Measurements from ENCODE around the gene IRF2BPL. TPM values are rescaled to one million over a fixed set of nuclear protein-coding genes. Genes with fewer than 3 reads are reported as not detected.
"Not testable (repeated sequence)": the region's sequence is repeated elsewhere in the genome, so short reads cannot be mapped to it uniquely, and the experiment has no call there.

The IRF2BPL gene
- total and polyA plus RNA-seq, 9 donors = 16.8 to 30.4 (median 23.7) TPM

GRCh38 chr14:77025744-77026165 is 2.8 kb downstream of the IRF2BPL start:
- no peaks in the 10 kb centered on the region for H3K27me3 ChIP-seq (ENCODE audit: control insufficient read depth, insufficient read depth, low read length)
- H3K4me1 ChIP-seq (ENCODE audit: control insufficient read depth, insufficient read depth, low read length) = peaks cover 47% of the 10 kb centered on the region
- WGBS (ENCODE audit: insufficient coverage) = 15% methylated on average over 39 of the region's 42 CpGs
- peak overlapping the region; percentile 92 for H3K4me3 ChIP-seq (ENCODE audit: low read length)
- DNase-seq = no peak
- no peaks in the 10 kb centered on the region for H3K9me3 ChIP-seq (replicated peaks; ENCODE audit: control insufficient read depth, low read depth, low read length)
- peaks cover 17% of the 10 kb centered on the region for H3K36me3 ChIP-seq (ENCODE audit: control insufficient read depth, insufficient read depth, low read length)
- H3K27ac ChIP-seq (ENCODE audit: low read length) = peak overlapping the region; percentile 89

GRCh38 chr14:77024171-77024691 is 4.3 kb downstream of the IRF2BPL start:
- peaks cover 39% of the 10 kb centered on the region for H3K4me1 ChIP-seq (ENCODE audit: control insufficient read depth, insufficient read depth, low read length)
- peaks cover 17% of the 10 kb centered on the region for H3K36me3 ChIP-seq (ENCODE audit: control insufficient read depth, insufficient read depth, low read length)
- peak; percentile 67 for DNase-seq
- peak overlapping the region; percentile 25 for H3K4me3 ChIP-seq (ENCODE audit: low read length)
- no peaks in the 10 kb centered on the region for H3K9me3 ChIP-seq (replicated peaks; ENCODE audit: control insufficient read depth, low read depth, low read length)
- peak overlapping the region; percentile 74 for H3K27ac ChIP-seq (ENCODE audit: low read length)
- H3K27me3 ChIP-seq (ENCODE audit: control insufficient read depth, insufficient read depth, low read length) = no peaks in the 10 kb centered on the region
- WGBS (ENCODE audit: insufficient coverage) = 42% methylated on average over 9 of the region's 16 CpGs

GRCh38 chr14:77023001-77023996 is 5.2 kb downstream of the IRF2BPL start:
- no peak for DNase-seq
- no peaks in the 10 kb centered on the region for H3K27me3 ChIP-seq (ENCODE audit: control insufficient read depth, insufficient read depth, low read length)
- H3K27ac ChIP-seq (ENCODE audit: low read length) = peak overlapping the region; percentile 74
- 17% methylated on average over 1 of the region's 17 CpGs for WGBS (ENCODE audit: insufficient coverage)
- peaks cover 17% of the 10 kb centered on the region for H3K36me3 ChIP-seq (ENCODE audit: control insufficient read depth, insufficient read depth, low read length)
- no peaks in the 10 kb centered on the region for H3K9me3 ChIP-seq (replicated peaks; ENCODE audit: control insufficient read depth, low read depth, low read length)
- H3K4me3 ChIP-seq (ENCODE audit: low read length) = no peak overlapping the region
- peaks cover 34% of the 10 kb centered on the region for H3K4me1 ChIP-seq (ENCODE audit: control insufficient read depth, insufficient read depth, low read length)

- no peak for DNase-seq
- 28% methylated on average over 3 of the region's 9 CpGs for WGBS (ENCODE audit: insufficient coverage)
- Histone ChIP-seq H3K27me3 (ENCODE audit: control insufficient read depth, insufficient read depth, low read length) (no peaks in the 10 kb centered on the region), H3K36me3 (ENCODE audit: control insufficient read depth, insufficient read depth, low read length) (peaks cover 17% of the 10 kb centered on the region), H3K4me3 (ENCODE audit: low read length) (no peak overlapping the region), H3K4me1 (ENCODE audit: control insufficient read depth, insufficient read depth, low read length) (peaks cover 34% of the 10 kb centered on the region), H3K27ac (ENCODE audit: low read length) (peak overlapping the region; percentile 73), H3K9me3 (replicated peaks; ENCODE audit: control insufficient read depth, low read depth, low read length) (no peaks in the 10 kb centered on the region)
These were observed 6.2 kb downstream of the IRF2BPL start for GRCh38 chr14:77022236-77022852.

- WGBS (ENCODE audit: insufficient coverage) = 81% methylated on average over 7 of the region's 11 CpGs
- not testable (repeated sequence) for H3K9me3 ChIP-seq (replicated peaks; ENCODE audit: control insufficient read depth, low read depth, low read length)
These were observed 7.1 kb downstream of the IRF2BPL start for GRCh38 chr14:77021424-77021823.

GRCh38 chr14:77018785-77019184 is 9.7 kb downstream of the IRF2BPL start:
- Histone ChIP-seq H3K27me3 (ENCODE audit: control insufficient read depth, insufficient read depth, low read length) (no peaks in the 10 kb centered on the region), H3K9me3 (replicated peaks; ENCODE audit: control insufficient read depth, low read depth, low read length) (no peaks in the 10 kb centered on the region), H3K4me1 (ENCODE audit: control insufficient read depth, insufficient read depth, low read length) (peaks cover 28% of the 10 kb centered on the region), H3K36me3 (ENCODE audit: control insufficient read depth, insufficient read depth, low read length) (peaks cover 5% of the 10 kb centered on the region), H3K4me3 (ENCODE audit: low read length) (no peak overlapping the region), H3K27ac (ENCODE audit: low read length) (no peak overlapping the region)
- no peak for DNase-seq
- WGBS (ENCODE audit: insufficient coverage) = 94% methylated on average over 2 of the region's 3 CpGs

More at GRCh38 chr14:77021424-77021823, 7.1 kb downstream of the IRF2BPL start:
- H3K36me3 ChIP-seq (ENCODE audit: control insufficient read depth, insufficient read depth, low read length) = peaks cover 16% of the 10 kb centered on the region
- DNase-seq; H3K4me3 ChIP-seq (ENCODE audit: low read length); H3K27me3 ChIP-seq (ENCODE audit: control insufficient read depth, insufficient read depth, low read length); H3K27ac ChIP-seq (ENCODE audit: low read length): not testable (repeated sequence)
- peaks cover 34% of the 10 kb centered on the region for H3K4me1 ChIP-seq (ENCODE audit: control insufficient read depth, insufficient read depth, low read length)

- Histone ChIP-seq H3K27me3 (ENCODE audit: control insufficient read depth, insufficient read depth, low read length) (no peaks in the 10 kb centered on the region), H3K4me3 (ENCODE audit: low read length) (no peak overlapping the region), H3K36me3 (ENCODE audit: control insufficient read depth, insufficient read depth, low read length) (no peaks in the 10 kb centered on the region), H3K9me3 (replicated peaks; ENCODE audit: control insufficient read depth, low read depth, low read length) (no peaks in the 10 kb centered on the region), H3K27ac (ENCODE audit: low read length) (no peak overlapping the region), H3K4me1 (ENCODE audit: control insufficient read depth, insufficient read depth, low read length) (peaks cover 21% of the 10 kb centered on the region)
- 80% methylated on average over 1 of the region's 2 CpGs for WGBS (ENCODE audit: insufficient coverage)
- DNase-seq = no peak
These were observed 10.8 kb downstream of the IRF2BPL start for GRCh38 chr14:77017666-77018065.

GRCh38 chr14:77014734-77015133 is 13.8 kb downstream of the IRF2BPL start:
- Histone ChIP-seq H3K9me3 (replicated peaks; ENCODE audit: control insufficient read depth, low read depth, low read length) (no peaks in the 10 kb centered on the region), H3K27me3 (ENCODE audit: control insufficient read depth, insufficient read depth, low read length) (no peaks in the 10 kb centered on the region), H3K4me3 (ENCODE audit: low read length) (no peak overlapping the region), H3K36me3 (ENCODE audit: control insufficient read depth, insufficient read depth, low read length) (no peaks in the 10 kb centered on the region), H3K4me1 (ENCODE audit: control insufficient read depth, insufficient read depth, low read length) (peaks cover 20% of the 10 kb centered on the region), H3K27ac (ENCODE audit: low read length) (no peak overlapping the region)
- WGBS (ENCODE audit: insufficient coverage) = 96% methylated on average over 6 of the region's 7 CpGs
- DNase-seq = no peak

GRCh38 chr14:77014004-77014604 is 14.4 kb downstream of the IRF2BPL start:
- 63% methylated on average over 4 of the region's 9 CpGs for WGBS (ENCODE audit: insufficient coverage)

More at GRCh38 chr14:77014004-77014604, 14.4 kb downstream of the IRF2BPL start:
- H3K9me3 ChIP-seq (replicated peaks; ENCODE audit: control insufficient read depth, low read depth, low read length) = no peaks in the 10 kb centered on the region
- peaks cover 22% of the 10 kb centered on the region for H3K4me1 ChIP-seq (ENCODE audit: control insufficient read depth, insufficient read depth, low read length)
- no peak overlapping the region for H3K4me3 ChIP-seq (ENCODE audit: low read length)
- DNase-seq = peak; percentile 77
- H3K36me3 ChIP-seq (ENCODE audit: control insufficient read depth, insufficient read depth, low read length) = no peaks in the 10 kb centered on the region
- H3K27me3 ChIP-seq (ENCODE audit: control insufficient read depth, insufficient read depth, low read length) = no peaks in the 10 kb centered on the region
- no peak overlapping the region for H3K27ac ChIP-seq (ENCODE audit: low read length)
